ENCODE results near the gene RHOH. TPM values are rescaled to one million over a fixed set of nuclear protein-coding genes. Genes with fewer than 3 reads are reported as not detected.

Gene RHOH
- total and polyA plus RNA-seq, 2 of the 13 experiments (the other 11 are each of a cell fraction or from before 2014, with no cell fraction given): 0.57 TPM; not detected in 1

DNA sequence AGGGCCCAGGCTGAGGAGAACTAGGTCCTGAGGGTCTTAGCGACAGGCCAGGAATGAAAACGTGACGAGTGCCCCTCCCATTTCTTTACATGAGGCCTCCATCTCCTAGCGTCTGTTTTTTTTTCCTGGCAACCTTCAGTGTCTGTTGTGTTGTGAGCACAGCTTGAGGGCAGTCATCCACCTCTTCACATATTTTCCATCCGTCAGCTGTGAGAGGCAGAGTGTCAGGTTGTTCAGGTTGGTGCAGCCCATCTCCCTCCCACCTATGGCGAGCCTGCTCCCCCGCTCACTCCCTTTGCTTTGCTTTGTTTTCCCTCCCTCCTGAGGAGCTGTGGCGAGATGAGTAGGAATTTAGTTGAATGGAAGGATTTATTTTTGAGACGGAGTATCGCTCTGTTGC lies 86.6 kb downstream of the RHOH start (continued):
- TF ChIP-seq HOXA7 (CRISPR knock-in tag; IDR thresholded peaks at IDR 0.05): no peak
- TF ChIP-seq HNF1B (CRISPR knock-in tag; IDR thresholded peaks at IDR 0.05): no peak

- WGBS (ENCODE audit: low lambda C conversion rate): 26% methylated on average over 7 of the region's 10 CpGs
- Histone ChIP-seq H3K27ac (ENCODE audit: extremely low read length, insufficient read depth, low read length) (no peak overlapping the region), H3K4me3 (replicated peaks in 1 of 3; ENCODE audit: insufficient read depth in 1 of 3, low read depth in 2 of 3, low read length in 3 of 3) (no peak overlapping the region), H3K79me2 (ENCODE audit: insufficient read depth, low read length) (no peaks in the 10 kb centered on the region), H3K9me3 (ENCODE audit: low read length) (no peaks in the 10 kb centered on the region), H3K27me3 (ENCODE audit: control insufficient read depth in 1 of 2, insufficient read depth in 2 of 2, low read length in 2 of 2) (peaks cover 0 to 9% of the 10 kb centered on the region in 2 experiments; a peak in 1 of 5 replicates), H2AFZ (ENCODE audit: low read length) (no peak overlapping the region), H3K4me1 (ENCODE audit: insufficient read depth, low read length) (no peaks in the 10 kb centered on the region), H4K20me1 (ENCODE audit: insufficient read depth, low read length) (no peaks in the 10 kb centered on the region), H3K36me3 (replicated peaks in 1 of 2; ENCODE audit: control insufficient read depth in 1 of 2, insufficient read depth in 2 of 2, low read length in 2 of 2) (no peaks in the 10 kb centered on the region), H3K4me2 (ENCODE audit: low read depth, low read length) (no peak overlapping the region), H3K9ac (ENCODE audit: insufficient read depth, low read depth, low read length) (no peak overlapping the region)
- ChIA-PET CTCF (ENCODE audit: low intra/inter-chr PET ratio, low total read pairs) (no interaction called here), POLR2A (no interaction called here)
- TF ChIP-seq ZNF207 (IDR thresholded peaks at IDR 0.05; ENCODE audit: borderline replicate concordance): no peak
- no peak for TF ChIP-seq HOXA5 (CRISPR knock-in tag; IDR thresholded peaks at IDR 0.05)
- no peak for TF ChIP-seq SOX5 (CRISPR knock-in tag; IDR thresholded peaks at IDR 0.05; ENCODE audit: borderline replicate concordance)
- no peak for TF ChIP-seq ZNF264 (CRISPR knock-in tag; IDR thresholded peaks at IDR 0.05)
- TF ChIP-seq CCAR2 (optimal IDR thresholded peaks at IDR 0.05; ENCODE audit: low read depth, low read length): no peak
- no peak for TF ChIP-seq PRPF4 (IDR thresholded peaks at IDR 0.05; ENCODE audit: low read depth, low read length, poor library complexity, severe bottlenecking)
- TF ChIP-seq TBX2 (CRISPR knock-in tag; IDR thresholded peaks at IDR 0.05; ENCODE audit: borderline replicate concordance): no peak
- intact Hi-C loops (cut with micrococcal nuclease; ENCODE audit: unreplicated experiment): no loop called here
- no TSS peak for BruUV-seq (replicated peaks)
- in situ Hi-C loops (cut with HindIII; ENCODE audit: extremely low pct_ligation_motif_present, low pct_unique_long_range_greater_than_20kb): no loop called here
- FAIRE-seq (no peak), DNase-seq (ENCODE audit: low spot score) (no peak), ATAC-seq (peak; percentile 69)
These were observed 87.1 kb downstream of the RHOH start for GRCh38 chr4:40283968-40284367.

Measured in HepG2 (cell line).